NB4 (cell line): ENCODE measurements around the gene SLX1A.

Source experiments
- CTCF ChIP-seq: IDR thresholded peaks from one replicate; pipeline ENCODE4 v1.5.1; 2012; ENCODE audit warnings: low read depth, low read length
- MYC ChIP-seq: IDR thresholded peaks from 2 replicates; pipeline ENCODE4 v1.6.1; 2011; ENCODE audit warnings: low read depth, low read length

GRCh38 chr16:30145657-30146056 lies 48.0 kb upstream of the SLX1A start:
- TF ChIP-seq CTCF (no peak), MYC (no peak)
